ENCODE data around the gene C19orf67.

The C19orf67 gene

GRCh38 chr19:14102756-14103155 lies 17.2 kb upstream of the C19orf67 start:
- TF ChIP-seq CTCF (conservative IDR thresholded peaks at IDR 0.05; ENCODE audit: low read depth): no peak
- peak overlapping the region; percentile 62 for H3K27ac ChIP-seq
- POLR2A ChIA-PET (ENCODE audit: low non-redundant PET): no interaction called here
- CTCF ChIA-PET: no interaction called here
- DNase-seq (ENCODE audit: low spot score): no peak

GRCh38 chr19:14102102-14102696 lies 16.6 kb upstream of the C19orf67 start:
- no peak for DNase-seq (ENCODE audit: low spot score)
- peak overlapping the region; percentile 62 for H3K27ac ChIP-seq
- TF ChIP-seq CTCF (conservative IDR thresholded peaks at IDR 0.05; ENCODE audit: low read depth): no peak
- CTCF ChIA-PET: no interaction called here
- POLR2A ChIA-PET (ENCODE audit: low non-redundant PET): no interaction called here

GRCh38 chr19:14101003-14101545 lies 15.5 kb upstream of the C19orf67 start:
- CTCF ChIA-PET: no interaction called here
- H3K27ac ChIP-seq: peak overlapping the region; percentile 62; the same call in 1 of the 2 replicates
- no peak for DNase-seq (ENCODE audit: low spot score)
- POLR2A ChIA-PET (ENCODE audit: low non-redundant PET): no interaction called here
- TF ChIP-seq CTCF (conservative IDR thresholded peaks at IDR 0.05; ENCODE audit: low read depth): no peak

GRCh38 chr19:14097532-14098151 lies 12.1 kb upstream of the C19orf67 start:
- TF ChIP-seq CTCF (conservative IDR thresholded peaks at IDR 0.05; ENCODE audit: low read depth): 0 out of 2 replicates have a peak, but pooled peaks have one; percentile 7
- H3K27ac ChIP-seq: peak overlapping the region; percentile 0
- no peak for DNase-seq (ENCODE audit: low spot score)
- ChIA-PET CTCF (no interaction called here), POLR2A (ENCODE audit: low non-redundant PET) (no interaction called here)

- POLR2A ChIA-PET (ENCODE audit: low non-redundant PET): no interaction called here
- H3K27ac ChIP-seq: peak overlapping the region; percentile 0
- no peak for DNase-seq (ENCODE audit: low spot score)
- CTCF ChIA-PET: interaction anchor here (0.6 kb wide), 4 partner anchors 33 to 253 kb away, joined by 3 to 5 read pairs (median 4); no protein-coding TSS in a partner anchor
- TF ChIP-seq CTCF (conservative IDR thresholded peaks at IDR 0.05; ENCODE audit: low read depth): no peak
These were observed 10.8 kb upstream of the C19orf67 start for GRCh38 chr19:14096272-14096992.

GRCh38 chr19:14094854-14095253 lies 9.3 kb upstream of the C19orf67 start:
- ChIA-PET CTCF (interaction anchor here (0.6 kb wide), 1 partner anchor 30 kb away, joined by 3 read pairs; no protein-coding TSS in a partner anchor), POLR2A (ENCODE audit: low non-redundant PET) (no interaction called here)
- no peak for DNase-seq (ENCODE audit: low spot score)
- no peak for TF ChIP-seq CTCF (conservative IDR thresholded peaks at IDR 0.05; ENCODE audit: low read depth)
- peak overlapping the region; percentile 19 for H3K27ac ChIP-seq
